Hepatocyte (in vitro differentiated cells): ENCODE measurements around the gene ARHGAP26. TPM values are rescaled to one million over a fixed set of nuclear protein-coding genes. Genes with fewer than 3 reads are reported as not detected.

Experiments used
- DNase-seq: peaks from one replicate; pipeline ENCODE4 v3.0.0-alpha.2; 2016; ENCODE audit warnings: low spot score
- H2AFZ ChIP-seq: fragments of 200-600 bp; sonication (generic); 2 replicates; pipeline ENCODE4 v1.6.0; 2016; ENCODE audit warnings: antibody characterized with exemption, mild to moderate bottlenecking
- H3K27ac ChIP-seq: fragments of 200-600 bp; sonication (generic); 2 replicates; pipeline ENCODE4 v1.5.1; 2016; ENCODE audit warnings: mild to moderate bottlenecking
- H3K27me3 ChIP-seq: fragments of 200-600 bp; sonication (generic); 2 replicates; pipeline ENCODE4 v1.6.1; 2016
- H3K36me3 ChIP-seq: fragments of 200-600 bp; sonication (generic); replicated peaks from 2 replicates; pipeline ENCODE4 v1.5.1; 2016; ENCODE audit warnings: low read depth; ENCODE audit not compliant: insufficient read depth
- H3K4me1 ChIP-seq: fragments of 200-600 bp; sonication (generic); 2 replicates; pipeline ENCODE4 v1.5.1; 2016; ENCODE audit warnings: mild to moderate bottlenecking, moderate library complexity; ENCODE audit not compliant: insufficient read depth
- H3K4me2 ChIP-seq: fragments of 200-600 bp; sonication (generic); 2 replicates; pipeline ENCODE4 v1.6.0; 2016
- H3K4me3 ChIP-seq: fragments of 200-600 bp; sonication (generic); 2 replicates; pipeline ENCODE4 v1.5.1; 2016; ENCODE audit warnings: mild to moderate bottlenecking
- H3K79me2 ChIP-seq: fragments of 200-600 bp; sonication (generic); 2 replicates; pipeline ENCODE4 v1.6.0; 2017; ENCODE audit warnings: mild to moderate bottlenecking
- H3K9me2 ChIP-seq: fragments of 200-600 bp; sonication (generic); replicated peaks from 2 replicates; pipeline ENCODE4 v1.6.0; 2017; ENCODE audit warnings: mild to moderate bottlenecking; ENCODE audit not compliant: insufficient read depth
- H3K9me3 ChIP-seq: fragments of 200-600 bp; sonication (generic); 2 replicates; pipeline ENCODE4 v1.5.1; 2016; ENCODE audit warnings: low read depth, mild to moderate bottlenecking
- H4K20me1 ChIP-seq: fragments of 200-600 bp; sonication (generic); 2 replicates; pipeline ENCODE4 v1.6.0; 2016; ENCODE audit warnings: mild to moderate bottlenecking; ENCODE audit not compliant: insufficient read depth, poor library complexity, severe bottlenecking
- EZH2 ChIP-seq: fragments of 200-600 bp; sonication (generic); IDR thresholded peaks from 2 replicates; pipeline ENCODE4 v1.6.1; 2016; ENCODE audit warnings: antibody characterized with exemption, mild to moderate bottlenecking, borderline replicate concordance
- EZH2phosphoT487 ChIP-seq: fragments of 200-600 bp; sonication (generic); IDR thresholded peaks from one replicate; pipeline ENCODE4 v1.6.1; 2018; ENCODE audit warnings: antibody characterized with exemption, mild to moderate bottlenecking, low read depth, moderate library complexity; ENCODE audit not compliant: unreplicated experiment, severe bottlenecking
- WGBS: methylation state at CpG from one replicate; pipeline ENCODE4 v1.1.6; 2016; ENCODE audit warnings: low lambda C conversion rate; ENCODE audit errors: missing lambda C conversion rate; 5-methylcytosine and 5-hydroxymethylcytosine counted together
- polyA plus RNA-seq: library from polyadenylated mRNA; unstranded; fragments of >200 nt; fragmentation: Nextera tagmentation; extraction: Ambion mirVana; gene quantifications from 2 replicates; pipeline ENCODE4 v1.2.1, GENCODE V29; 2016
- total RNA-seq: library from RNA; depleted of rRNA; stranded (reverse); fragments of >200 nt; gene quantifications from 2 replicates; pipeline ENCODE4 v1.2.3, GENCODE V29; 2014
- TF ChIP-seq, protein P1 (sequence below): fragments of 200-600 bp; sonication (generic); IDR thresholded peaks from 2 replicates; pipeline ENCODE4 v1.5.1; 2016; ENCODE audit warnings: antibody characterized with exemption, mild to moderate bottlenecking; ENCODE audit not compliant: poor library complexity

The ARHGAP26 gene
- total and polyA plus RNA-seq, 2 experiments from 2014 or later, result 16.5 to 19.8 TPM

DNA sequence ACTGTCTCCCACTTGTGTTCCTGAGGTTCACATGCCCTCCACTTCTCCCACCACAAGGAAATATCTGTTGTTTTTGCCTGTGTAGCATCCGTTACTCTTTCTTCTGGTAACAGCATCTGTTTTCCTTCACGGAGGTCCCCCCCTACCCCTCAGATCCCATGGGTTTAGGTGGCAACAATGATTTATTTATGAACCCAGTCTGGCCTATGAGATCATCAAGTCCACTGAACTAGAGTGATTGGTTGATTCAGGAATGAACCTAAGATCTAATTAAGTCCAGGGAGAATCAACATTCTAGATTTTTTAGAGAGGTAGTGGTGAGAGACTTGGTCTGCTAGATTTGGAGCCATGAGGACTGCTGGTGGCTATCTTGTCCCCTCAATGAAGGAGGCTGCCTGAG lies 466.5 kb downstream of the ARHGAP26 start:
- no peaks in the 10 kb centered on the region for H3K9me2 ChIP-seq
- H3K27ac ChIP-seq, result no peak overlapping the region
- no peaks in the 10 kb centered on the region for H3K9me3 ChIP-seq
- no peaks in the 10 kb centered on the region for H3K79me2 ChIP-seq
- no peaks in the 10 kb centered on the region for H3K4me1 ChIP-seq
- H3K27me3 ChIP-seq, result no peaks in the 10 kb centered on the region
- H3K4me3 ChIP-seq, result no peak overlapping the region
- TF ChIP-seq EZH2, result no peak
- TF ChIP-seq, protein P1, sequence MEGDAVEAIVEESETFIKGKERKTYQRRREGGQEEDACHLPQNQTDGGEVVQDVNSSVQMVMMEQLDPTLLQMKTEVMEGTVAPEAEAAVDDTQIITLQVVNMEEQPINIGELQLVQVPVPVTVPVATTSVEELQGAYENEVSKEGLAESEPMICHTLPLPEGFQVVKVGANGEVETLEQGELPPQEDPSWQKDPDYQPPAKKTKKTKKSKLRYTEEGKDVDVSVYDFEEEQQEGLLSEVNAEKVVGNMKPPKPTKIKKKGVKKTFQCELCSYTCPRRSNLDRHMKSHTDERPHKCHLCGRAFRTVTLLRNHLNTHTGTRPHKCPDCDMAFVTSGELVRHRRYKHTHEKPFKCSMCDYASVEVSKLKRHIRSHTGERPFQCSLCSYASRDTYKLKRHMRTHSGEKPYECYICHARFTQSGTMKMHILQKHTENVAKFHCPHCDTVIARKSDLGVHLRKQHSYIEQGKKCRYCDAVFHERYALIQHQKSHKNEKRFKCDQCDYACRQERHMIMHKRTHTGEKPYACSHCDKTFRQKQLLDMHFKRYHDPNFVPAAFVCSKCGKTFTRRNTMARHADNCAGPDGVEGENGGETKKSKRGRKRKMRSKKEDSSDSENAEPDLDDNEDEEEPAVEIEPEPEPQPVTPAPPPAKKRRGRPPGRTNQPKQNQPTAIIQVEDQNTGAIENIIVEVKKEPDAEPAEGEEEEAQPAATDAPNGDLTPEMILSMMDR, result no peak
- no peak for TF ChIP-seq EZH2phosphoT487
- no peak overlapping the region for H2AFZ ChIP-seq
- no peaks in the 10 kb centered on the region for H3K36me3 ChIP-seq
- 73% methylated on average over 2 of the region's 2 CpGs for WGBS
- DNase-seq, result no peak
- no peak overlapping the region for H3K4me2 ChIP-seq
- no peaks in the 10 kb centered on the region for H4K20me1 ChIP-seq

DNA sequence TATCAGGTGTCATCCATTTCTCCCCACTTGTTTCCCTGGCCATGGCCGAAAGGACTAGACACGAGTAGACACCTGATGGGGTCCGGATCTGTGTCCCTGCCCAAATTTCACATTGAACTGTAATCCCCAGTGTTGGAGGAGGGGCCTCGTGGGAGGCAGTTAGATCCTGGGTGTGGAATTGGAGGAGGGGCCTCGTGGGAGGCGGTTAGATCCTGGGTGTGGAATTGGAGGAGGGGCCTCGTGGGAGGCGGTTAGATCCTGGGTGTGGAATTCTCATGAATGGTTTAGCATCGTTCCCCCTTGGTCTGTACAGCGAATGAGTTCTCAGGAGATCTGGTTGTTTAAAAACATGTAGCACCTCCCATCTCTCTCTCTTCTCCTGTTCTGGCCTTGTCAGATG lies 467.5 kb downstream of the ARHGAP26 start:
- 94% methylated on average over 10 of the region's 10 CpGs for whole genome bisulfite sequencing
- no peaks in the 10 kb centered on the region for H3K4me1 ChIP-seq
- H3K27me3 ChIP-seq, result no peaks in the 10 kb centered on the region
- H3K27ac ChIP-seq, result no peak overlapping the region
- no peaks in the 10 kb centered on the region for H3K9me3 ChIP-seq
- H4K20me1 ChIP-seq, result no peaks in the 10 kb centered on the region
- no peaks in the 10 kb centered on the region for H3K36me3 ChIP-seq
- DNase-seq, result no peak
- no peak overlapping the region for H3K4me2 ChIP-seq
- H3K79me2 ChIP-seq, result no peaks in the 10 kb centered on the region
- H3K4me3 ChIP-seq, result no peak overlapping the region
- H3K9me2 ChIP-seq, result no peaks in the 10 kb centered on the region
- TF ChIP-seq EZH2, result no peak
- no peak for TF ChIP-seq EZH2phosphoT487
- TF ChIP-seq, protein P1, result no peak
- no peak overlapping the region for H2AFZ ChIP-seq

DNA sequence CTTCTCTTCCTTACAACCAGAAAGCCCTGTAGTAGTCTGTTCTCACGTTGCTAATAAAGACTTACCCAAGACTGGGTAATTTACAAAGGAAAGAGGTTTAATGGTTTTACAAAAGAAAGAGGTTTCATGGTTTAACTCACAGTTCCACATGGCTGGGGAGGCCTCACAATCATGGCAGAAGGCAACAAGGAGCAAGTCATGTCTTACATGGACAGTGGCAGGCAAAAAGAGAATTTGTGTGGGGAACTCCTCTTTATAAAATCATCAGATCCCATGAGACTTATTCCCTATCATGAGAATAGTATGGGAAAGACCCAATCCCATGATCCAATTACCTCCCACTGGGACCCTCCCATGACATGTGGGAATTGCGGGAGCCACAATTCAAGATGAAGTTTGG lies 468.4 kb downstream of the ARHGAP26 start:
- no peaks in the 10 kb centered on the region for H4K20me1 ChIP-seq
- no peaks in the 10 kb centered on the region for H3K4me1 ChIP-seq
- no peaks in the 10 kb centered on the region for H3K79me2 ChIP-seq
- no peak overlapping the region for H3K27ac ChIP-seq
- no peaks in the 10 kb centered on the region for H3K27me3 ChIP-seq
- DNase-seq, result no peak
- WGBS, result 82% methylated on average over 2 of the region's 2 CpGs
- TF ChIP-seq EZH2phosphoT487 (no peak), EZH2 (no peak)
- TF ChIP-seq, protein P1, result no peak
- H2AFZ ChIP-seq, result no peak overlapping the region
- H3K4me3 ChIP-seq, result no peak overlapping the region
- no peaks in the 10 kb centered on the region for H3K9me2 ChIP-seq
- H3K36me3 ChIP-seq, result no peaks in the 10 kb centered on the region
- H3K4me2 ChIP-seq, result no peak overlapping the region
- H3K9me3 ChIP-seq, result no peaks in the 10 kb centered on the region
